ENCODE data around the gene FKBP1A. TPM values are rescaled to one million over a fixed set of nuclear protein-coding genes. Genes with fewer than 3 reads are reported as not detected.

FKBP1A gene
- total and polyA plus RNA-seq, 2 experiments from 2014 or later = 95.1 to 162 TPM

GRCh38 chr20:1322511-1323245 is 70.2 kb downstream of the FKBP1A start:
- no peak overlapping the region for H3K4me3 ChIP-seq
- TF ChIP-seq CTCF (IDR thresholded peaks at IDR 0.05; ENCODE audit: low read depth, low read length) = no peak
- H3K4me1 ChIP-seq (ENCODE audit: low read depth) = no peaks in the 10 kb centered on the region
- H3K36me3 ChIP-seq = no peaks in the 10 kb centered on the region
- no peaks in the 10 kb centered on the region for H3K27me3 ChIP-seq
- H3K9me3 ChIP-seq (ENCODE audit: low read depth) = no peaks in the 10 kb centered on the region
- no peak overlapping the region for H3K27ac ChIP-seq
- DNase-seq (ENCODE audit: low read depth in 1 of 2, low spot score in 1 of 2) = peak in 1 of 2 donors; percentile 96

GRCh38 chr20:1321654-1321939 is 71.3 kb downstream of the FKBP1A start:
- H3K4me3 ChIP-seq = no peak overlapping the region
- TF ChIP-seq CTCF (IDR thresholded peaks at IDR 0.05; ENCODE audit: low read depth, low read length) = no peak
- no peaks in the 10 kb centered on the region for H3K9me3 ChIP-seq (ENCODE audit: low read depth)
- no peak for DNase-seq (ENCODE audit: low read depth in 1 of 2, low spot score in 1 of 2)
- no peaks in the 10 kb centered on the region for H3K36me3 ChIP-seq
- no peak overlapping the region for H3K27ac ChIP-seq
- no peaks in the 10 kb centered on the region for H3K4me1 ChIP-seq (ENCODE audit: low read depth)
- no peaks in the 10 kb centered on the region for H3K27me3 ChIP-seq

- no peaks in the 10 kb centered on the region for H3K4me1 ChIP-seq (ENCODE audit: low read depth)
- DNase-seq (ENCODE audit: low read depth in 1 of 2, low spot score in 1 of 2) = no peak
- no peak for TF ChIP-seq CTCF (IDR thresholded peaks at IDR 0.05; ENCODE audit: low read depth, low read length)
- no peak overlapping the region for H3K27ac ChIP-seq
- no peak overlapping the region for H3K4me3 ChIP-seq
- no peaks in the 10 kb centered on the region for H3K36me3 ChIP-seq
- no peaks in the 10 kb centered on the region for H3K9me3 ChIP-seq (ENCODE audit: low read depth)
- peaks cover 4% of the 10 kb centered on the region for H3K27me3 ChIP-seq
Observed at GRCh38 chr20:1320902-1321653, 71.8 kb downstream of the FKBP1A start.

- Histone ChIP-seq H3K27ac (no peak overlapping the region), H3K36me3 (no peaks in the 10 kb centered on the region), H3K27me3 (peaks cover 5% of the 10 kb centered on the region), H3K4me1 (ENCODE audit: low read depth) (no peaks in the 10 kb centered on the region), H3K9me3 (ENCODE audit: low read depth) (no peaks in the 10 kb centered on the region), H3K4me3 (no peak overlapping the region)
- TF ChIP-seq CTCF (IDR thresholded peaks at IDR 0.05; ENCODE audit: low read depth, low read length) = no peak
- DNase-seq (ENCODE audit: low read depth in 1 of 2, low spot score in 1 of 2) = no peak
Observed at GRCh38 chr20:1320016-1320415, 72.8 kb downstream of the FKBP1A start.

GRCh38 chr20:1319462-1319861 is 73.4 kb downstream of the FKBP1A start:
- Histone ChIP-seq H3K27ac (no peak overlapping the region), H3K4me1 (ENCODE audit: low read depth) (no peaks in the 10 kb centered on the region), H3K27me3 (peaks cover 5% of the 10 kb centered on the region), H3K36me3 (no peaks in the 10 kb centered on the region), H3K9me3 (ENCODE audit: low read depth) (no peaks in the 10 kb centered on the region), H3K4me3 (no peak overlapping the region)
- TF ChIP-seq CTCF (IDR thresholded peaks at IDR 0.05; ENCODE audit: low read depth, low read length) = no peak
- no peak for DNase-seq (ENCODE audit: low read depth in 1 of 2, low spot score in 1 of 2)
